ENCODE results near the gene DDC. TPM values are rescaled to one million over a fixed set of nuclear protein-coding genes. Genes with fewer than 3 reads are reported as not detected.

The DDC gene
- total and polyA plus RNA-seq, 2 donors (not counting 3 experiments of a cell fraction or from before 2014, with no cell fraction given) = not detected

- no peaks in the 10 kb centered on the region for H3K4me1 ChIP-seq (ENCODE audit: control insufficient read depth, extremely low read depth, insufficient read depth, low read length)
- POLR2A ChIA-PET = no interaction called here
Measured at GRCh38 chr7:50476953-50477625, 88.1 kb downstream of the DDC start.

DNA sequence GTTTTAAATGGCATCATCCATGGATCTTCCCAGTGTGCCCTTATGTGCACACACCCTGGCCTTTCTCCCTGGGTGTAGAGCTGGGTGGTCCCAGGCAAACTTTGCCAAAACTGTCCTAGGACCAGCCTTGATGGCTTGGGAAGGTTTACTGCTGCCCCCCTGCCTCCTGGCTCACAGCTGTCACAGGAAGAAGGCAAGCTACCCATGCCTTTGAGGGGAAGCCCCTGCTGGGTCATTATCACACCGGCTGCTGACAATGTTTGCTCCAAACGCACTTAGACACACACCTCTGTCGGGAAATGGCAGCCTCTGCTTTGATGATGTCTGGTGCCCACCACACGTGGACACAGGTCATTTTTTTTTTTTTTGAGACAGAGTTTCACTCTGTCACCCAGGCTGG is 89.9 kb downstream of the DDC start:
- intact Hi-C loops (cut with micrococcal nuclease) = no loop called here
- H3K9ac ChIP-seq (replicated peaks; ENCODE audit: extremely low read depth, insufficient read depth, low read length) = no peak overlapping the region
- H3K27ac ChIP-seq (ENCODE audit: insufficient read depth, low read depth, low read length) = no peak overlapping the region
- H3K9me1 ChIP-seq (replicated peaks; ENCODE audit: control insufficient read depth, extremely low read depth, insufficient read depth, low read length) = no peaks in the 10 kb centered on the region
- H3K4me3 ChIP-seq (replicated peaks in 1 of 3; ENCODE audit: insufficient read depth in 1 of 3, low read depth in 1 of 3, low read length in 3 of 3) = no peak overlapping the region
- no peaks in the 10 kb centered on the region for H3K9me3 ChIP-seq (replicated peaks; ENCODE audit: control insufficient read depth, insufficient read depth, low read length)
- BruUV-seq (replicated peaks) = no TSS peak
- CTCF ChIA-PET = interaction anchor here (1.1 to 2.1 kb wide), 3 partner anchors 113 to 687 kb away, joined by 4 to 10 read pairs (median 7); no protein-coding TSS in a partner anchor
- DNase-seq (ENCODE audit: low read depth, low spot score) = no peak
- H3K4me2 ChIP-seq (ENCODE audit: insufficient read depth, low read length) = no peak overlapping the region
- no peaks in the 10 kb centered on the region for H3K4me1 ChIP-seq (ENCODE audit: control insufficient read depth, extremely low read depth, insufficient read depth, low read length)
- no peaks in the 10 kb centered on the region for H3K79me2 ChIP-seq (ENCODE audit: control insufficient read depth, insufficient read depth, low read length)
- H4K20me1 ChIP-seq (replicated peaks; ENCODE audit: control insufficient read depth, extremely low read depth, insufficient read depth, low read length) = no peaks in the 10 kb centered on the region
- no peaks in the 10 kb centered on the region for H3K36me3 ChIP-seq (ENCODE audit: control insufficient read depth in 2 of 2, extremely low read depth in 1 of 2, insufficient read depth in 2 of 2, low read length in 2 of 2)
- POLR2A ChIA-PET = no interaction called here
- TF ChIP-seq POLR2A (IDR thresholded peaks at IDR 0.05; ENCODE audit: low read depth, low read length) = no peak
- TF ChIP-seq MAX (IDR thresholded peaks at IDR 0.05; ENCODE audit: insufficient read depth, insufficient read length) = no peak
- TF ChIP-seq GATA2 (IDR thresholded peaks at IDR 0.05; ENCODE audit: insufficient read depth, insufficient read length, low read depth, low read length) = no peak
- no peak for TF ChIP-seq EZH2 (IDR thresholded peaks at IDR 0.05; ENCODE audit: borderline replicate concordance, low read depth, low read length, severe bottlenecking)
- TF ChIP-seq FOS (IDR thresholded peaks at IDR 0.05; ENCODE audit: borderline replicate concordance, insufficient read depth, low read length) = no peak
- no peak for TF ChIP-seq POLR2AphosphoS5 (IDR thresholded peaks at IDR 0.05; ENCODE audit: insufficient read depth, low read depth, low read length)
- no peak for TF ChIP-seq MYC (IDR thresholded peaks at IDR 0.05; ENCODE audit: low read depth, low read length)
- TF ChIP-seq, protein P1, sequence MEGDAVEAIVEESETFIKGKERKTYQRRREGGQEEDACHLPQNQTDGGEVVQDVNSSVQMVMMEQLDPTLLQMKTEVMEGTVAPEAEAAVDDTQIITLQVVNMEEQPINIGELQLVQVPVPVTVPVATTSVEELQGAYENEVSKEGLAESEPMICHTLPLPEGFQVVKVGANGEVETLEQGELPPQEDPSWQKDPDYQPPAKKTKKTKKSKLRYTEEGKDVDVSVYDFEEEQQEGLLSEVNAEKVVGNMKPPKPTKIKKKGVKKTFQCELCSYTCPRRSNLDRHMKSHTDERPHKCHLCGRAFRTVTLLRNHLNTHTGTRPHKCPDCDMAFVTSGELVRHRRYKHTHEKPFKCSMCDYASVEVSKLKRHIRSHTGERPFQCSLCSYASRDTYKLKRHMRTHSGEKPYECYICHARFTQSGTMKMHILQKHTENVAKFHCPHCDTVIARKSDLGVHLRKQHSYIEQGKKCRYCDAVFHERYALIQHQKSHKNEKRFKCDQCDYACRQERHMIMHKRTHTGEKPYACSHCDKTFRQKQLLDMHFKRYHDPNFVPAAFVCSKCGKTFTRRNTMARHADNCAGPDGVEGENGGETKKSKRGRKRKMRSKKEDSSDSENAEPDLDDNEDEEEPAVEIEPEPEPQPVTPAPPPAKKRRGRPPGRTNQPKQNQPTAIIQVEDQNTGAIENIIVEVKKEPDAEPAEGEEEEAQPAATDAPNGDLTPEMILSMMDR (IDR thresholded peaks at IDR 0.05; ENCODE audit: extremely low read depth in 1 of 2, insufficient read depth in 1 of 2, low read depth in 1 of 2, low read length in 2 of 2) = no peak
- TF ChIP-seq JUN (IDR thresholded peaks at IDR 0.05; ENCODE audit: borderline replicate concordance, insufficient read depth, insufficient read length, low read depth) = no peak
- H3K27me3 ChIP-seq (ENCODE audit: control insufficient read depth in 2 of 2, insufficient read depth in 2 of 2, low read length in 2 of 2) = no peaks in the 10 kb centered on the region
- no peak overlapping the region for H2AFZ ChIP-seq (ENCODE audit: low read depth, low read length)
- no peak for FAIRE-seq
- dilution Hi-C loops (cut with MboI; ENCODE audit: extremely low pct_ligation_motif_present, low sequenced_read_pairs) = no loop called here

More at GRCh38 chr7:50476953-50477625, 88.1 kb downstream of the DDC start:
- Histone ChIP-seq H3K36me3 (ENCODE audit: control insufficient read depth in 2 of 2, extremely low read depth in 1 of 2, insufficient read depth in 2 of 2, low read length in 2 of 2) (no peaks in the 10 kb centered on the region), H3K4me2 (ENCODE audit: insufficient read depth, low read length) (no peak overlapping the region), H3K9ac (replicated peaks; ENCODE audit: extremely low read depth, insufficient read depth, low read length) (no peak overlapping the region), H3K9me3 (replicated peaks; ENCODE audit: control insufficient read depth, insufficient read depth, low read length) (no peaks in the 10 kb centered on the region), H4K20me1 (replicated peaks; ENCODE audit: control insufficient read depth, extremely low read depth, insufficient read depth, low read length) (no peaks in the 10 kb centered on the region), H2AFZ (ENCODE audit: low read depth, low read length) (no peak overlapping the region), H3K27me3 (ENCODE audit: control insufficient read depth in 2 of 2, insufficient read depth in 2 of 2, low read length in 2 of 2) (no peaks in the 10 kb centered on the region), H3K79me2 (ENCODE audit: control insufficient read depth, insufficient read depth, low read length) (no peaks in the 10 kb centered on the region), H3K27ac (ENCODE audit: insufficient read depth, low read depth, low read length) (no peak overlapping the region), H3K9me1 (replicated peaks; ENCODE audit: control insufficient read depth, extremely low read depth, insufficient read depth, low read length) (no peaks in the 10 kb centered on the region), H3K4me3 (replicated peaks in 1 of 3; ENCODE audit: insufficient read depth in 1 of 3, low read depth in 1 of 3, low read length in 3 of 3) (no peak overlapping the region)
- no TSS peak for BruUV-seq (replicated peaks)
- dilution Hi-C loops (cut with MboI; ENCODE audit: extremely low pct_ligation_motif_present, low sequenced_read_pairs) = no loop called here
- no peak for TF ChIP-seq FOS (IDR thresholded peaks at IDR 0.05; ENCODE audit: borderline replicate concordance, insufficient read depth, low read length)
- TF ChIP-seq POLR2A (IDR thresholded peaks at IDR 0.05; ENCODE audit: low read depth, low read length) = no peak
- TF ChIP-seq GATA2 (IDR thresholded peaks at IDR 0.05; ENCODE audit: insufficient read depth, insufficient read length, low read depth, low read length) = no peak
- intact Hi-C loops (cut with micrococcal nuclease) = no loop called here
- CTCF ChIA-PET = interaction anchor here (1.2 kb wide), 1 partner anchor 9 kb away, joined by 4 read pairs; no protein-coding TSS in a partner anchor
- FAIRE-seq (no peak), DNase-seq (ENCODE audit: low read depth, low spot score) (no peak)
